Gastroesophageal sphincter (tissue), 4 donors: Measurements from ENCODE around the gene THSD4. TPM values are rescaled to one million over a fixed set of nuclear protein-coding genes. Genes with fewer than 3 reads are reported as not detected.

Experiments
- ATAC-seq: fragments of 150-250 bp; one replicate; pipeline ENCODE4 v1.9.1; 2016; ENCODE audit warnings: mild to moderate bottlenecking, moderate library complexity
- H3K27ac ChIP-seq, 4 donors: fragments of 200-600 bp; sonication (generic) in 3 of 4; 1 replicate in 3 of 4; 2 replicates in 1 of 4; pipeline ENCODE4 v1.5.1; 2016 to 2019
- H3K27me3 ChIP-seq: fragments of 200-600 bp; sonication (generic); one replicate; pipeline ENCODE4 v1.5.1; 2019
- H3K36me3 ChIP-seq, 2 donors: fragments of 200-600 bp; sonication (generic); one replicate each; pipeline ENCODE4 v1.5.1; 2019; ENCODE audit warnings: control low read depth in 1 of 2
- H3K4me1 ChIP-seq, 3 donors: fragments of 200-600 bp; sonication (generic); 1 replicate in 2 of 3; 2 replicates in 1 of 3; pipeline ENCODE4 v1.5.1; 2016 to 2019; ENCODE audit warnings: control low read depth in 2 of 3
- H3K4me3 ChIP-seq, 2 donors: fragments of 200-600 bp; sonication (generic); one replicate each; pipeline ENCODE4 v1.5.1; 2019; ENCODE audit warnings: mild to moderate bottlenecking in 1 of 2, moderate library complexity in 1 of 2
- H3K9me3 ChIP-seq, 3 donors: fragments of 200-600 bp; sonication (generic); one replicate each; pipeline ENCODE4 v1.5.1; 2017 to 2019; ENCODE audit warnings: control low read depth in 2 of 3
- CTCF ChIP-seq, 4 experiments: fragments of 200-600 bp in 2 of 4; fragments of 450-650 bp in 2 of 4; sonication (generic) in 1 of 4; IDR thresholded peaks; one replicate each; pipeline ENCODE4 v1.5.1; 2017 to 2019; ENCODE audit warnings: antibody characterized with exemption in 4 of 4, mild to moderate bottlenecking in 2 of 4, moderate library complexity in 2 of 4
- EP300 ChIP-seq: sonication (generic); formaldehyde crosslinking; IDR thresholded peaks from one replicate; pipeline ENCODE4 v1.6.1; 2017; ENCODE audit warnings: antibody characterized with exemption, mild to moderate bottlenecking
- POLR2A ChIP-seq, 2 donors: fragments of 450-650 bp; IDR thresholded peaks; one replicate each; pipeline ENCODE4 v1.6.1; 2017; ENCODE audit warnings: antibody characterized with exemption in 2 of 2, mild to moderate bottlenecking in 2 of 2, moderate library complexity in 1 of 2
- POLR2AphosphoS5 ChIP-seq: sonication (generic); formaldehyde crosslinking; IDR thresholded peaks from one replicate; pipeline ENCODE4 v1.6.1; 2017; ENCODE audit warnings: antibody characterized with exemption
- WGBS, 2 donors: methylation state at CpG; one replicate each; pipeline ENCODE4 v1.1.5; 2018; ENCODE audit warnings: low coverage in 1 of 2; 5-methylcytosine and 5-hydroxymethylcytosine counted together
- total RNA-seq, 4 donors: library from RNA; depleted of rRNA; stranded (reverse); fragments of >200 nt; gene quantifications; one replicate each; pipeline ENCODE4 v1.1.0, GENCODE V29; 2016

Gene THSD4
- total RNA-seq, 4 donors from 2014 or later: 4.6 to 28.5 (median 17.6) TPM

DNA sequence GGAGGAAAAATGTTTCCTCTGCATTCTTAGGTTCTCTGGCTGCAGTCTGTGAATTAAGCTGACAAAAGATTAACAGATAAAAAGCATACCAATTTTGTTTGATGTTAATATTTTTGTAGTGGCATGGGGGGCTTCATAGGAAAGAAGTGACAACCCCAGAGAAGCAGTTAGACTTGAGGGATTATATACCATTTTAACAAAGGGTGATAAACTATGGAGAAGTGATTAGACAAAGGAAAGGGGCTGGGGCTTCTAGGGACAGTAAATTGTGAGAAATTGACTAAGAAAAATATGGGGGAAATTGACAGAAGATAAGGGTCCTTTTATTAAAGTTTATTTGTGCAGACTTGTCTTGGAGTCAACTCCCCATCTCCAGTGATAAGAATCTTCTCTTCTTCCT lies 639.4 kb downstream of the THSD4 start:
- H3K9me3 ChIP-seq: peaks cover 0 to 7% (median 0%) of the 10 kb centered on the region in 3 donors
- TF ChIP-seq EP300 (no peak), CTCF (IDR thresholded peaks at IDR 0.05) (no peak), POLR2A (IDR thresholded peaks at IDR 0.05) (no peak), POLR2AphosphoS5 (no peak)
- no peaks in the 10 kb centered on the region for H3K36me3 ChIP-seq
- H3K27ac ChIP-seq: no peak overlapping the region
- no peak overlapping the region for H3K4me3 ChIP-seq
- no peaks in the 10 kb centered on the region for H3K27me3 ChIP-seq
- no peaks in the 10 kb centered on the region for H3K4me1 ChIP-seq
- no peak for ATAC-seq

- TF ChIP-seq CTCF (IDR thresholded peaks at IDR 0.05): no peak
- no peak for TF ChIP-seq EP300
- TF ChIP-seq POLR2A (IDR thresholded peaks at IDR 0.05): no peak
- TF ChIP-seq POLR2AphosphoS5: no peak
- no peaks in the 10 kb centered on the region for H3K36me3 ChIP-seq
- no peaks in the 10 kb centered on the region for H3K27me3 ChIP-seq
- WGBS, 2 donors: 91 to 100% methylated on average over 3 to 4 of the region's 4 CpGs
- no peak for ATAC-seq
- no peak overlapping the region for H3K27ac ChIP-seq
- H3K4me1 ChIP-seq: no peaks in the 10 kb centered on the region
- H3K4me3 ChIP-seq: no peak overlapping the region
- H3K9me3 ChIP-seq: peaks cover 0 to 13% (median 0%) of the 10 kb centered on the region in 3 donors
Measured at GRCh38 chr15:71755092-71755970, 640.1 kb downstream of the THSD4 start.

- Histone ChIP-seq H3K27ac (no peak overlapping the region), H3K9me3 (peaks cover 0 to 16% (median 0%) of the 10 kb centered on the region in 3 donors), H3K4me1 (no peaks in the 10 kb centered on the region), H3K36me3 (no peaks in the 10 kb centered on the region), H3K4me3 (no peak overlapping the region), H3K27me3 (no peaks in the 10 kb centered on the region)
- ATAC-seq: no peak
- WGBS, 2 donors: 68 to 72% methylated on average over 6 to 8 of the region's 8 CpGs
- TF ChIP-seq POLR2A (IDR thresholded peaks at IDR 0.05) (no peak), CTCF (IDR thresholded peaks at IDR 0.05) (no peak), POLR2AphosphoS5 (no peak), EP300 (no peak)
Measured at GRCh38 chr15:71756599-71757352, 641.5 kb downstream of the THSD4 start.

DNA sequence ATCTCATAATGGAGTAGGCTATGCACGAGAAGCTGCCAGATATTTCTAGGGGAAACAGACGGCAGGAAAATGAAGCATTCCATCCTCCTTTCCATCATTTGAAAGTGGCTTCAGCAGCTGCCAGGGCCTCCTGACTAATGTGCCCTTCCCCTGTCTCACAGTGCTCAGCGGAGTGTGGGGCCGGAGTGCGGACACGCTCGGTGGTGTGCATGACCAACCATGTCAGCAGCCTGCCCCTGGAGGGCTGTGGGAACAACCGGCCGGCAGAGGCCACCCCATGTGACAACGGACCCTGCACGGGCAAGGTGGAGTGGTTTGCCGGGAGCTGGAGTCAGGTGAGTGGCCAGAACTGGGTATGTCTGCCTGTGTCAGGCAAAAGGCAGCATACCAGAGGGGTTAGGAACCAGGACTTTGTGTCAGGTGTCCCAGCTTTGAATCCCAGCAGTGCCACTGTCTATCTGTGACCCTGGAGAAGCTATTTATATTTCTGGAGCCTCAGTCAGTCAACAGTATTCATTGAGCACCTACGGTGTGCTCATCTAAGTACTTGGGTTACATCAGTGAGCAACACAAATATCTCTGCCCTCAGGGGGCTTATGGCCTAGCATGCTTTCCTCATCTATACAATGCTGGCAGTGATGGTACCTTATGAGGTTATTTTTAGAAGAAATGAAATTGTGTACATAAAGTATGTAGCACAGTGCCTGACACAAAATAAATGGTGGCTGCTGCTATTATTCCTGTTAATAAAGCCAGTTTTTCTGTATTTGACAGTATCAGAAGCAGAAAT lies 642.7 kb downstream of the THSD4 start:
- Histone ChIP-seq H3K27ac (no peak overlapping the region), H3K27me3 (no peaks in the 10 kb centered on the region), H3K36me3 (no peaks in the 10 kb centered on the region), H3K4me3 (no peak overlapping the region), H3K9me3 (peaks cover 0 to 16% (median 0%) of the 10 kb centered on the region in 3 donors), H3K4me1 (no peaks in the 10 kb centered on the region)
- ATAC-seq: no peak
- 77% methylated on average over 3 to 7 of the region's 13 CpGs for WGBS, 2 donors
- TF ChIP-seq EP300 (no peak), CTCF (IDR thresholded peaks at IDR 0.05) (no peak), POLR2A (IDR thresholded peaks at IDR 0.05) (no peak), POLR2AphosphoS5 (no peak)
